ENCODE measurements around the gene RPL39L.
A peak's percentile ranks its signal among the peaks of the same experiment; 100 is the strongest.

The RPL39L gene

DNA sequence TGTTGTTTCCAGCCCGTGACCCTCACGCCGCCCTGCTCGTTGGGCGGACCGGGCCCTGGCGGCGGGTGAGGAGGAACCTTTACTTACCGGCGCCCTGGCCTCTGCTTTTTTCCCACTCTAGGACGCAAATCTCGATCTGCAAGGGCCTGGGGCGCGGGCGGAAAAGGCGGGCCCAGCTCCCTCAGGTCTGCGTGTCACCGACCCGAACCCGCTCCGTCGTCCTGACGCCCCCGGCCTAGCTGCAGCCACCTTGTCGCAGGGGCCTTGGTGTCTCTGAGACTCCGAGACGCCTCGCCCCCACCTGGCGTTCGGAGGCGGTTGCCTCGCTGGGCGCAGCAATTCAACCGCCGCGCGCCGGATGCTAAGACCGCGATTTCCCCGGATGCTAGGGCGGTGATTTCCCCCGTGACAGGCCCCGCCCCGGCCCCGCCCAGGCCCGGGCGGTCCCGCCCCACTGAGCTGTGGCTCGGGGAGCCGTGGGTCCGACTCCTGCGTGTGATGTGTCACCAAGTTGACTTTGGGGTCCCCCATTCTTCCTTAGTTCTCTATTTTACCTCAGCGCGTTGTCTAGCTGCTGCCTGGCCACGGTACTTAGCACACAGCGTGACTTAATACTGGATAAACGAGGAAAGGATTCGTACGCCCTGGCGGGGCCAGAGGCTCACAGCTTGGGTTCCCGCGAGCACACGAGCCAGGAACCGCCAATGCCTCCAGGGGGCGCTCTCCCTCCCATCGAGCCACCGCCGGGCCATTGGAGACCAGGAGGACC is at the start of gene RPL39L:
Gene RPL39L (minus strand): TSS at position 371 of the 769 bp plus-strand sequence. CDS start 18,196 bp downstream, outside the sequence.
- peak within 1 kb of the TSS; percentile 71 to 89 (median 83) for H3K9ac ChIP-seq
- no peaks in the 10 kb centered on the region for H3K27me3 ChIP-seq
- peak within 1 kb of the TSS; percentile 70 to 99 (median 83) for H3K4me2 ChIP-seq
- H3K9me3 ChIP-seq (replicated peaks in 1 of 11), result peaks cover 47 to 81% (median 76%) of the 10 kb centered on the region in 11 experiments
- no peak for TF ChIP-seq Cebpa-rat (IDR thresholded peaks at IDR 0.05)
- H3K27ac ChIP-seq, result peak within 1 kb of the TSS; percentile 57 to 96 (median 91); a peak in 21 of 22 replicates
- peaks cover 9 to 18% (median 11%) of the 10 kb centered on the region in 10 experiments; a peak in 18 of 20 replicates for H3K4me1 ChIP-seq
- H4K20me1 ChIP-seq, result no peaks in the 10 kb centered on the region
- H3K4me3 ChIP-seq, result peak within 1 kb of the TSS; percentile 53 to 75 (median 66)
- H3K36me3 ChIP-seq, result peaks cover 11 to 43% (median 29%) of the 10 kb centered on the region in 11 experiments; a peak in 21 of 22 replicates

GRCh38 chr3:187188931-187189330 is 49.6 kb upstream of the RPL39L start:
- Histone ChIP-seq H3K4me1 (peaks cover 21 to 53% (median 36%) of the 10 kb centered on the region in 10 experiments), H3K4me3 (no peak overlapping the region), H3K9ac (no peak overlapping the region; a peak in 2 of 22 replicates), H3K27ac (peak overlapping the region in 8 of 11 experiments; percentile 28 to 68 (median 56); a peak in 15 of 22 replicates), H3K4me2 (peak overlapping the region; percentile 35 to 82 (median 58); a peak in 21 of 22 replicates), H3K36me3 (no peaks in the 10 kb centered on the region), H3K9me3 (replicated peaks in 1 of 11) (peaks cover 0 to 7% (median 0%) of the 10 kb centered on the region in 11 experiments; a peak in 2 of 22 replicates), H3K27me3 (peaks cover 0 to 65% (median 0%) of the 10 kb centered on the region in 11 experiments; a peak in 6 of 22 replicates), H4K20me1 (no peaks in the 10 kb centered on the region)
- peak in 2 of 11 experiments; percentile 65 to 85; a peak in 3 of 22 replicates for TF ChIP-seq Cebpa-rat (IDR thresholded peaks at IDR 0.05)

GRCh38 chr3:187186801-187187421 is 47.6 kb upstream of the RPL39L start:
- H3K9me3 ChIP-seq (replicated peaks in 1 of 11), result peaks cover 0 to 7% (median 0%) of the 10 kb centered on the region in 11 experiments; a peak in 2 of 22 replicates
- no peak overlapping the region for H3K4me3 ChIP-seq
- H3K4me2 ChIP-seq, result peak overlapping the region in 7 of 11 experiments; percentile 2 to 82 (median 51); a peak in 12 of 22 replicates
- TF ChIP-seq Cebpa-rat (IDR thresholded peaks at IDR 0.05), result no peak
- peaks cover 36 to 69% (median 51%) of the 10 kb centered on the region in 10 experiments for H3K4me1 ChIP-seq
- peak overlapping the region in 4 of 11 experiments; percentile 3 to 29 (median 18); a peak in 3 of 22 replicates for H3K27ac ChIP-seq
- peaks cover 0 to 58% (median 0%) of the 10 kb centered on the region in 11 experiments; a peak in 6 of 22 replicates for H3K27me3 ChIP-seq
- no peak overlapping the region for H3K9ac ChIP-seq
- no peaks in the 10 kb centered on the region for H3K36me3 ChIP-seq
- H4K20me1 ChIP-seq, result no peaks in the 10 kb centered on the region

DNA sequence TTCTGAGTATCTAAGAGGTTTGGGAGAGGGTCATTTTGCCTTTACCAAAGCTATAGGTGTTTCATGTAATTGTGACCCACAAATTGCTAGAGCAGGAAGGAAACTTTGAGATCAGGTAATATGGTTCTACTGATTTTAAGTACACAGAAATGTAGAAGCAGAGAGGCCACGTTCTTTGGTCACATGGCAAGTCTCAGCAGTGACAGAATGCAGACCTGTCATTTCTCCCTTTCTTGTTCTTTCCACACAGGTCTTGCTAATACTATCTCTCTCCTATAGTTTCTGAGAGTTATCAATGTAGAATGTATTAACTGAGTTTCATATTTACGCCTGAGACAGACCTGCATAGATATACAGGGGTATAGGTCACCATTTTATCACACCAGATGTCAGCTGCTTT is 47.1 kb upstream of the RPL39L start:
- Histone ChIP-seq H3K4me1 (peaks cover 36 to 69% (median 51%) of the 10 kb centered on the region in 10 experiments), H3K27me3 (peaks cover 0 to 53% (median 0%) of the 10 kb centered on the region in 11 experiments; a peak in 6 of 22 replicates), H3K27ac (0 out of 22 replicates have a peak overlapping the region, but pooled peaks of 1 of the 11 experiments have one; percentile 19), H3K4me2 (peak overlapping the region in 6 of 11 experiments; percentile 11 to 82 (median 52); a peak in 10 of 22 replicates), H3K9me3 (replicated peaks in 1 of 11) (peaks cover 0 to 7% (median 0%) of the 10 kb centered on the region in 11 experiments; a peak in 2 of 22 replicates), H3K4me3 (no peak overlapping the region), H3K36me3 (no peaks in the 10 kb centered on the region), H3K9ac (no peak overlapping the region), H4K20me1 (no peaks in the 10 kb centered on the region)
- no peak for TF ChIP-seq Cebpa-rat (IDR thresholded peaks at IDR 0.05)

DNA sequence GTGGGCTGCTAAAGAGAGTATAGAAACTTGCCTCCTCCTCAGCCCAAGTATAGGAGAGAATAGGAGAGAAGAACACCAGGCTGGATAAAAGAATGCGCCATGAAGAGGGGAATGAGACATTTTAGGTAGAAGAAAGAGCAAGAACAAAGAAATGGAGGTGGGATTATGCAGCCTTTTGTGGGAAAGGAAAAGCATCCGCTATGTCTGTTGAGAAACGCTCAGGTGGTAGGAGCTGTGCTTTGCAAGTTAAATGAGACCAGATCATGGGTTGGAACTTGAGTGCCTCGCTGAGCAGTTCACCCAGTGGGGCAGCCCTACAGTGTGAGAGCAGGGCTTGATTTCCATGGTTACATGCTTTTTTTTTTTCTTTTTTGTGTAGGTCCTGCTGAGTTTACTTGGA is 46.5 kb upstream of the RPL39L start:
- no peak overlapping the region for H3K27ac ChIP-seq

GRCh38 chr3:187183903-187184302 is 44.6 kb upstream of the RPL39L start:
- Histone ChIP-seq H3K4me1 (peaks cover 20 to 47% (median 30%) of the 10 kb centered on the region in 10 experiments), H3K9me3 (replicated peaks in 1 of 11) (peaks cover 0 to 7% (median 0%) of the 10 kb centered on the region in 11 experiments; a peak in 2 of 22 replicates), H3K9ac (no peak overlapping the region), H4K20me1 (no peaks in the 10 kb centered on the region), H3K27me3 (peaks cover 0 to 29% (median 0%) of the 10 kb centered on the region in 11 experiments; a peak in 5 of 22 replicates), H3K36me3 (no peaks in the 10 kb centered on the region), H3K27ac (peak overlapping the region in 10 of 11 experiments; percentile 15 to 75 (median 50); a peak in 14 of 22 replicates), H3K4me2 (peak overlapping the region; percentile 38 to 65 (median 46); a peak in 21 of 22 replicates), H3K4me3 (no peak overlapping the region)
- TF ChIP-seq Cebpa-rat (IDR thresholded peaks at IDR 0.05), result no peak

More for the DNA sequence above, 46.5 kb upstream of the RPL39L start:
- Histone ChIP-seq H3K9me3 (replicated peaks in 1 of 11) (peaks cover 0 to 7% (median 0%) of the 10 kb centered on the region in 11 experiments; a peak in 2 of 22 replicates), H3K4me2 (no peak overlapping the region), H3K4me3 (no peak overlapping the region), H3K4me1 (peaks cover 36 to 66% (median 49%) of the 10 kb centered on the region in 10 experiments), H4K20me1 (no peaks in the 10 kb centered on the region), H3K9ac (no peak overlapping the region), H3K27me3 (peaks cover 0 to 47% (median 0%) of the 10 kb centered on the region in 11 experiments; a peak in 6 of 22 replicates), H3K36me3 (no peaks in the 10 kb centered on the region)
- no peak for TF ChIP-seq Cebpa-rat (IDR thresholded peaks at IDR 0.05)

GRCh38 chr3:187183210-187183862 is 44.0 kb upstream of the RPL39L start:
- H3K27ac ChIP-seq, result peak overlapping the region in 10 of 11 experiments; percentile 15 to 75 (median 50); a peak in 18 of 22 replicates
- TF ChIP-seq Cebpa-rat (IDR thresholded peaks at IDR 0.05), result no peak
- peaks cover 0 to 29% (median 0%) of the 10 kb centered on the region in 11 experiments; a peak in 5 of 22 replicates for H3K27me3 ChIP-seq
- H3K9ac ChIP-seq, result no peak overlapping the region; a peak in 2 of 22 replicates
- no peaks in the 10 kb centered on the region for H3K36me3 ChIP-seq
- H3K4me1 ChIP-seq, result peaks cover 15 to 42% (median 25%) of the 10 kb centered on the region in 10 experiments
- H4K20me1 ChIP-seq, result no peaks in the 10 kb centered on the region
- no peak overlapping the region for H3K4me3 ChIP-seq
- H3K4me2 ChIP-seq, result peak overlapping the region; percentile 38 to 65 (median 46)
- H3K9me3 ChIP-seq (replicated peaks in 1 of 11), result peaks cover 0 to 7% (median 0%) of the 10 kb centered on the region in 11 experiments; a peak in 2 of 22 replicates

Data from BLaER1 treated with 17β-estradiol and CSF1 and Interleukin-3, amounts not matched to agents 10 nM and 100 nM (cell line).